ENCODE measurements around the gene BZW2.

GRCh38 chr7:16626388-16626787 lies 19.6 kb upstream of the BZW2 start:
- TF ChIP-seq CTCF (IDR thresholded peaks at IDR 0.05): no peak
- TF ChIP-seq EP300 (IDR thresholded peaks at IDR 0.05): no peak

All from tibial nerve (tissue), 4 donors.